HepG2 (cell line): ENCODE measurements around the gene BRAF.
"Not testable (repeated sequence)": the region's sequence is repeated elsewhere in the genome, so short reads cannot be mapped to it uniquely, and the experiment has no call there.

Experiments used
- ATF1 ChIP-seq: IDR thresholded peaks from 2 replicates; pipeline ENCODE4 v1.6.1; 2016; ENCODE audit warnings: mild to moderate bottlenecking, control low read depth
- CBX2 ChIP-seq, 2 experiments: fragments of 200-600 bp in 1 of 2; sonication (generic); formaldehyde crosslinking in 1 of 2; IDR thresholded peaks; 2 replicates each; pipeline versions ENCODE4 v1.7.0 to v1.8.1; 2018 to 2022; ENCODE audit warnings: low read depth in 2 of 2, low read length in 1 of 2, mild to moderate bottlenecking in 1 of 2, missing genetic modification reagents in 1 of 2
- CTCF ChIP-seq: sonication (generic); formaldehyde crosslinking; IDR thresholded peaks from 2 replicates; pipeline ENCODE4 v1.5.0; 2020; ENCODE audit warnings: mild to moderate bottlenecking, missing genetic modification reagents, moderate library complexity
- HNF4G ChIP-seq, 2 experiments: sonication (generic) in 1 of 2; formaldehyde crosslinking in 1 of 2; IDR thresholded peaks; 2 replicates each; pipeline versions ENCODE4 v1.4.0 to v1.6.1; 2011 to 2020; ENCODE audit warnings: borderline replicate concordance in 2 of 2, low read depth in 2 of 2, mild to moderate bottlenecking in 2 of 2, low read length in 1 of 2, missing genetic modification reagents in 1 of 2, moderate library complexity in 1 of 2
- KLF11 ChIP-seq: IDR thresholded peaks from 2 replicates; pipeline ENCODE4 v1.6.1; 2016; ENCODE audit warnings: missing compliant biosample characterization
- MAX ChIP-seq: IDR thresholded peaks from 2 replicates; pipeline ENCODE4 v1.6.1; 2012; ENCODE audit warnings: inconsistent platforms
- MAZ ChIP-seq, 2 experiments: sonication (generic) in 1 of 2; formaldehyde crosslinking in 1 of 2; IDR thresholded peaks; 2 replicates each; pipeline versions ENCODE4 v1.5.0 to v1.6.1; 2012 to 2020; ENCODE audit warnings: low read depth in 2 of 2, mild to moderate bottlenecking in 2 of 2, borderline replicate concordance in 1 of 2, improper control_type of control experiment in 1 of 2, low read length in 1 of 2, missing genetic modification reagents in 1 of 2, moderate library complexity in 1 of 2
- SMC3 ChIP-seq: IDR thresholded peaks from 2 replicates; pipeline ENCODE4 v1.6.1; 2011; ENCODE audit warnings: low read length, improper control_type of control experiment
- ZBTB21 ChIP-seq: sonication (generic); formaldehyde crosslinking; IDR thresholded peaks from 2 replicates; pipeline ENCODE4 v1.4.0; 2020; ENCODE audit warnings: missing genetic modification reagents
- ZFP91 ChIP-seq: sonication (generic); formaldehyde crosslinking; IDR thresholded peaks from 2 replicates; pipeline ENCODE4 v1.9.0; 2022; ENCODE audit warnings: missing genetic modification reagents, mild to moderate bottlenecking, borderline replicate concordance
- ZNF3 ChIP-seq: IDR thresholded peaks from 2 replicates; pipeline ENCODE4 v1.7.0; 2017; ENCODE audit warnings: inconsistent platforms
- ZNF331 ChIP-seq: sonication (generic); formaldehyde crosslinking; IDR thresholded peaks from 2 replicates; pipeline ENCODE4 v1.4.0; 2020; ENCODE audit warnings: missing genetic modification reagents
- ZNF749 ChIP-seq: sonication (generic); formaldehyde crosslinking; IDR thresholded peaks from 2 replicates; pipeline ENCODE4 v1.8.0; 2022; ENCODE audit warnings: mild to moderate bottlenecking, missing genetic modification reagents, moderate library complexity, borderline replicate concordance

- not testable (repeated sequence) for TF ChIP-seq HNF4G (IDR thresholded peaks at IDR 0.05; ENCODE audit: borderline replicate concordance, low read depth, low read length); HNF4G (CRISPR knock-in tag; IDR thresholded peaks at IDR 0.05; ENCODE audit: borderline replicate concordance, low read depth); ZNF3; KLF11; ZFP91 (CRISPR knock-in tag); SMC3; CTCF; ZBTB21 (CRISPR knock-in tag); ZNF331 (CRISPR knock-in tag); MAX; ZNF749 (CRISPR knock-in tag); MAZ (IDR thresholded peaks at IDR 0.05; ENCODE audit: borderline replicate concordance, low read depth, low read length); MAZ (CRISPR knock-in tag; IDR thresholded peaks at IDR 0.05; ENCODE audit: low read depth); ATF1 (CRISPR knock-in tag); CBX2 (IDR thresholded peaks at IDR 0.05; ENCODE audit: low read depth, low read length); CBX2 (CRISPR knock-in tag; IDR thresholded peaks at IDR 0.05; ENCODE audit: low read depth)
Observed at GRCh38 chr7:140761375-140761774, 163.4 kb downstream of the BRAF start.
